ENCODE results near the gene NFXL1. TPM values are rescaled to one million over a fixed set of nuclear protein-coding genes. Genes with fewer than 3 reads are reported as not detected.
"Not testable (repeated sequence)": the region's sequence is repeated elsewhere in the genome, so short reads cannot be mapped to it uniquely, and the experiment has no call there.

The NFXL1 gene
- polyA plus RNA-seq, 1 donor (not counting 4 experiments of a cell fraction or from before 2014, with no cell fraction given), result 16.5 TPM

GRCh38 chr4:47926667-47927258 is 12.4 kb upstream of the NFXL1 start:
- FAIRE-seq (peak; percentile 86), DNase-seq (ENCODE audit: low read depth, low spot score) (no peak)
- Histone ChIP-seq H3K9ac (ENCODE audit: control insufficient read depth, extremely low read depth, insufficient read depth, low read length) (no peak overlapping the region), H3K27me3 (ENCODE audit: control insufficient read depth, extremely low read depth, insufficient read depth, low read length) (no peaks in the 10 kb centered on the region), H3K9me1 (ENCODE audit: control insufficient read depth, extremely low read depth, insufficient read depth, low read length) (no peaks in the 10 kb centered on the region), H3K36me3 (ENCODE audit: control insufficient read depth in 2 of 2, extremely low read depth in 1 of 2, insufficient read depth in 2 of 2, low read length in 2 of 2) (no peaks in the 10 kb centered on the region), H4K20me1 (ENCODE audit: control insufficient read depth, extremely low read depth, insufficient read depth, low read length) (no peaks in the 10 kb centered on the region), H3K4me2 (ENCODE audit: control insufficient read depth, extremely low read depth, insufficient read depth, low read depth, low read length) (peak overlapping the region; percentile 60), H2AFZ (ENCODE audit: control insufficient read depth, low read length) (peak overlapping the region; percentile 21), H3K4me1 (ENCODE audit: control insufficient read depth, extremely low read depth, insufficient read depth, low read length) (peaks cover 11% of the 10 kb centered on the region), H3K27ac (ENCODE audit: control insufficient read depth, insufficient read depth, low read length) (no peak overlapping the region), H3K79me2 (ENCODE audit: control insufficient read depth, insufficient read depth, low read length) (no peaks in the 10 kb centered on the region), H3K4me3 (ENCODE audit: control insufficient read depth in 2 of 3, extremely low read depth in 1 of 3, insufficient read depth in 2 of 3, low read depth in 1 of 3, low read length in 3 of 3) (no peak overlapping the region), H3K9me3 (ENCODE audit: control insufficient read depth, low read depth, low read length) (no peaks in the 10 kb centered on the region)
- dilution Hi-C loops (cut with MboI; ENCODE audit: extremely low pct_ligation_motif_present, low sequenced_read_pairs), result no loop called here
- TF ChIP-seq, protein P1, sequence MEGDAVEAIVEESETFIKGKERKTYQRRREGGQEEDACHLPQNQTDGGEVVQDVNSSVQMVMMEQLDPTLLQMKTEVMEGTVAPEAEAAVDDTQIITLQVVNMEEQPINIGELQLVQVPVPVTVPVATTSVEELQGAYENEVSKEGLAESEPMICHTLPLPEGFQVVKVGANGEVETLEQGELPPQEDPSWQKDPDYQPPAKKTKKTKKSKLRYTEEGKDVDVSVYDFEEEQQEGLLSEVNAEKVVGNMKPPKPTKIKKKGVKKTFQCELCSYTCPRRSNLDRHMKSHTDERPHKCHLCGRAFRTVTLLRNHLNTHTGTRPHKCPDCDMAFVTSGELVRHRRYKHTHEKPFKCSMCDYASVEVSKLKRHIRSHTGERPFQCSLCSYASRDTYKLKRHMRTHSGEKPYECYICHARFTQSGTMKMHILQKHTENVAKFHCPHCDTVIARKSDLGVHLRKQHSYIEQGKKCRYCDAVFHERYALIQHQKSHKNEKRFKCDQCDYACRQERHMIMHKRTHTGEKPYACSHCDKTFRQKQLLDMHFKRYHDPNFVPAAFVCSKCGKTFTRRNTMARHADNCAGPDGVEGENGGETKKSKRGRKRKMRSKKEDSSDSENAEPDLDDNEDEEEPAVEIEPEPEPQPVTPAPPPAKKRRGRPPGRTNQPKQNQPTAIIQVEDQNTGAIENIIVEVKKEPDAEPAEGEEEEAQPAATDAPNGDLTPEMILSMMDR (optimal IDR thresholded peaks at IDR 0.05 in 1 of 3, IDR thresholded peaks at IDR 0.05 in 1 of 3, conservative IDR thresholded peaks at IDR 0.05 in 1 of 3; ENCODE audit: extremely low read depth in 1 of 3, insufficient read depth in 2 of 3, low read length in 3 of 3), result peak; percentile 76 to 87 (median 84)
- no peak for TF ChIP-seq EZH2 (IDR thresholded peaks at IDR 0.05; ENCODE audit: low read length)

DNA sequence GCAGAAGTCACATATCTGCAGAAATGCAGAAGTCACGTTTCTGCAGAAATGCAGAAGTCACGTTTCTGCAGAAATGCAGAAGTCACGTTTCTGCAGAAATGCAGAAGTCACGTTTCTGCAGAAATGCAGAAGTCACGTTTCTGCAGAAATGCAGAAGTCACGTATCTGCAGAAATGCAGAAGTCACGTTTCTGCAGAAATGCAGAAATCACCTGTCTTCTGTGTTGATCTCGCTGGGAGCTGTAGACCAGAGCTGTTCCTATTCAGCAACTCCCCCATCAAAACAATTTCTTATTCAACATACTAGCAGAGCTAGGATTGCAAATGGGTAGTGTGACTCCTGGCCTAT is 8.9 kb upstream of the NFXL1 start:
- not testable (repeated sequence) for FAIRE-seq; H3K27me3 ChIP-seq (ENCODE audit: control insufficient read depth, extremely low read depth, insufficient read depth, low read length); H3K9me1 ChIP-seq (ENCODE audit: control insufficient read depth, extremely low read depth, insufficient read depth, low read length)

GRCh38 chr4:47922436-47923260 is 8.3 kb upstream of the NFXL1 start:
- H3K27me3 ChIP-seq (ENCODE audit: control insufficient read depth, extremely low read depth, insufficient read depth, low read length); DNase-seq (ENCODE audit: low read depth, low spot score); H3K79me2 ChIP-seq (ENCODE audit: control insufficient read depth, insufficient read depth, low read length); H3K9ac ChIP-seq (ENCODE audit: control insufficient read depth, extremely low read depth, insufficient read depth, low read length); H3K36me3 ChIP-seq (ENCODE audit: control insufficient read depth in 2 of 2, extremely low read depth in 1 of 2, insufficient read depth in 2 of 2, low read length in 2 of 2); H3K4me3 ChIP-seq (ENCODE audit: control insufficient read depth in 2 of 3, extremely low read depth in 1 of 3, insufficient read depth in 2 of 3, low read depth in 1 of 3, low read length in 3 of 3); H3K9me1 ChIP-seq (ENCODE audit: control insufficient read depth, extremely low read depth, insufficient read depth, low read length); H2AFZ ChIP-seq (ENCODE audit: control insufficient read depth, low read length); dilution Hi-C loops (cut with MboI; ENCODE audit: extremely low pct_ligation_motif_present, low sequenced_read_pairs); FAIRE-seq; H3K4me1 ChIP-seq (ENCODE audit: control insufficient read depth, extremely low read depth, insufficient read depth, low read length); H3K4me2 ChIP-seq (ENCODE audit: control insufficient read depth, extremely low read depth, insufficient read depth, low read depth, low read length); H3K9me3 ChIP-seq (ENCODE audit: control insufficient read depth, low read depth, low read length); H4K20me1 ChIP-seq (ENCODE audit: control insufficient read depth, extremely low read depth, insufficient read depth, low read length); H3K27ac ChIP-seq (ENCODE audit: control insufficient read depth, insufficient read depth, low read length): not testable (repeated sequence)

More for the DNA sequence above, 8.9 kb upstream of the NFXL1 start:
- H3K36me3 ChIP-seq (ENCODE audit: control insufficient read depth in 2 of 2, extremely low read depth in 1 of 2, insufficient read depth in 2 of 2, low read length in 2 of 2); H4K20me1 ChIP-seq (ENCODE audit: control insufficient read depth, extremely low read depth, insufficient read depth, low read length); H3K4me3 ChIP-seq (ENCODE audit: control insufficient read depth in 2 of 3, extremely low read depth in 1 of 3, insufficient read depth in 2 of 3, low read depth in 1 of 3, low read length in 3 of 3); H3K9me3 ChIP-seq (ENCODE audit: control insufficient read depth, low read depth, low read length); H3K4me2 ChIP-seq (ENCODE audit: control insufficient read depth, extremely low read depth, insufficient read depth, low read depth, low read length); H2AFZ ChIP-seq (ENCODE audit: control insufficient read depth, low read length); DNase-seq (ENCODE audit: low read depth, low spot score); H3K79me2 ChIP-seq (ENCODE audit: control insufficient read depth, insufficient read depth, low read length); H3K4me1 ChIP-seq (ENCODE audit: control insufficient read depth, extremely low read depth, insufficient read depth, low read length); H3K27ac ChIP-seq (ENCODE audit: control insufficient read depth, insufficient read depth, low read length); H3K9ac ChIP-seq (ENCODE audit: control insufficient read depth, extremely low read depth, insufficient read depth, low read length); dilution Hi-C loops (cut with MboI; ENCODE audit: extremely low pct_ligation_motif_present, low sequenced_read_pairs): not testable (repeated sequence)

DNA sequence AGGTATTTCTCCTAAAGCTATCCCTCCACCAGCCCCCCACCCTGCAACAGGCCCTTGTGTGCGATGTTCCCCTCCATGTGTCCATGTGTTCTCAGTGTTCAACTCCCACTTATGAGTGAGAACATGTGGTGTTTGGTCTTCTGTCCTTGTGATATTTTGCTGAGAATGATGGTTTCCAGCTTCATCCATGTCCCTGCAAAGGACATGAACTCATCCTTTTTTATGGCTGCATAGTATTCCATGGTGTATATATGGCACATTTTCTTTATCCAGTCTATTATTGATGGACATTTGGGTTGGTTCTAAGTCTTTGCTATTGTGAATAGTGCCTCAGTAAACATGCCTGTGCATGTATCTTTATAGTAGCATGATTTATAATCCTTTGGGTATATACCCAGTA is 2.8 kb upstream of the NFXL1 start:
- H3K36me3 ChIP-seq (ENCODE audit: control insufficient read depth in 2 of 2, extremely low read depth in 1 of 2, insufficient read depth in 2 of 2, low read length in 2 of 2); H3K4me2 ChIP-seq (ENCODE audit: control insufficient read depth, extremely low read depth, insufficient read depth, low read depth, low read length); H3K9me1 ChIP-seq (ENCODE audit: control insufficient read depth, extremely low read depth, insufficient read depth, low read length); dilution Hi-C loops (cut with MboI; ENCODE audit: extremely low pct_ligation_motif_present, low sequenced_read_pairs); DNase-seq (ENCODE audit: low read depth, low spot score); H3K4me3 ChIP-seq (ENCODE audit: control insufficient read depth in 2 of 3, extremely low read depth in 1 of 3, insufficient read depth in 2 of 3, low read depth in 1 of 3, low read length in 3 of 3); FAIRE-seq; H3K9me3 ChIP-seq (ENCODE audit: control insufficient read depth, low read depth, low read length); H3K27me3 ChIP-seq (ENCODE audit: control insufficient read depth, extremely low read depth, insufficient read depth, low read length); H2AFZ ChIP-seq (ENCODE audit: control insufficient read depth, low read length); H4K20me1 ChIP-seq (ENCODE audit: control insufficient read depth, extremely low read depth, insufficient read depth, low read length); H3K27ac ChIP-seq (ENCODE audit: control insufficient read depth, insufficient read depth, low read length); H3K9ac ChIP-seq (ENCODE audit: control insufficient read depth, extremely low read depth, insufficient read depth, low read length); H3K4me1 ChIP-seq (ENCODE audit: control insufficient read depth, extremely low read depth, insufficient read depth, low read length): not testable (repeated sequence)
- H3K79me2 ChIP-seq (ENCODE audit: control insufficient read depth, insufficient read depth, low read length), result peaks cover 13% of the 10 kb centered on the region
